ENCODE results near the gene TGFBR2.
A peak's percentile ranks its signal among the peaks of the same experiment; 100 is the strongest.

The TGFBR2 gene

DNA sequence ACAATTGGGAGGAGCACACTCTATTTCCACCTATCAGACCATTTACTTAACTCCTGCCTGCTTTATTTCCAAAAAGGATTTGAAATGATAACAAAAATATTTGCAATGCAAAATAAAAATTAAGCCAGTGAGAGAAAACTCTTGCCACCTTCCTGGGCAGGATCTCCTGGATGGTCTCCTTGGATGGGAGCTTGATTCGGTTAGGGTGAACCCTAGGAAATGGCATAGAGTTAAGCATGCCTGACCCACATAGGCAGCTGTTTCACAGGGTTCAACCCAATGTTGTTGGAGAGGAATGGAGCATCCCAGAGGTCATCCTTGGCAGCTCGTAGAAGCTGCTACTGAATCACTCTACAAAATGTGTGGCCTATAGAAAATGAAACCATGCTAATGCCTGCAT is 83.8 kb downstream of the TGFBR2 start:
- H3K9me3 ChIP-seq (ENCODE audit: severe bottlenecking) = no peaks in the 10 kb centered on the region
- no peak overlapping the region for H3K4me3 ChIP-seq (ENCODE audit: low read depth, low read length)
- TF ChIP-seq, protein P1, sequence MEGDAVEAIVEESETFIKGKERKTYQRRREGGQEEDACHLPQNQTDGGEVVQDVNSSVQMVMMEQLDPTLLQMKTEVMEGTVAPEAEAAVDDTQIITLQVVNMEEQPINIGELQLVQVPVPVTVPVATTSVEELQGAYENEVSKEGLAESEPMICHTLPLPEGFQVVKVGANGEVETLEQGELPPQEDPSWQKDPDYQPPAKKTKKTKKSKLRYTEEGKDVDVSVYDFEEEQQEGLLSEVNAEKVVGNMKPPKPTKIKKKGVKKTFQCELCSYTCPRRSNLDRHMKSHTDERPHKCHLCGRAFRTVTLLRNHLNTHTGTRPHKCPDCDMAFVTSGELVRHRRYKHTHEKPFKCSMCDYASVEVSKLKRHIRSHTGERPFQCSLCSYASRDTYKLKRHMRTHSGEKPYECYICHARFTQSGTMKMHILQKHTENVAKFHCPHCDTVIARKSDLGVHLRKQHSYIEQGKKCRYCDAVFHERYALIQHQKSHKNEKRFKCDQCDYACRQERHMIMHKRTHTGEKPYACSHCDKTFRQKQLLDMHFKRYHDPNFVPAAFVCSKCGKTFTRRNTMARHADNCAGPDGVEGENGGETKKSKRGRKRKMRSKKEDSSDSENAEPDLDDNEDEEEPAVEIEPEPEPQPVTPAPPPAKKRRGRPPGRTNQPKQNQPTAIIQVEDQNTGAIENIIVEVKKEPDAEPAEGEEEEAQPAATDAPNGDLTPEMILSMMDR (IDR thresholded peaks at IDR 0.05; ENCODE audit: low read depth, low read length) = no peak
- H3K27me3 ChIP-seq (ENCODE audit: insufficient read depth, low read depth, severe bottlenecking) = no peaks in the 10 kb centered on the region
- no peak for DNase-seq
- H3K27ac ChIP-seq = no peak overlapping the region
- H3K36me3 ChIP-seq = no peaks in the 10 kb centered on the region

DNA sequence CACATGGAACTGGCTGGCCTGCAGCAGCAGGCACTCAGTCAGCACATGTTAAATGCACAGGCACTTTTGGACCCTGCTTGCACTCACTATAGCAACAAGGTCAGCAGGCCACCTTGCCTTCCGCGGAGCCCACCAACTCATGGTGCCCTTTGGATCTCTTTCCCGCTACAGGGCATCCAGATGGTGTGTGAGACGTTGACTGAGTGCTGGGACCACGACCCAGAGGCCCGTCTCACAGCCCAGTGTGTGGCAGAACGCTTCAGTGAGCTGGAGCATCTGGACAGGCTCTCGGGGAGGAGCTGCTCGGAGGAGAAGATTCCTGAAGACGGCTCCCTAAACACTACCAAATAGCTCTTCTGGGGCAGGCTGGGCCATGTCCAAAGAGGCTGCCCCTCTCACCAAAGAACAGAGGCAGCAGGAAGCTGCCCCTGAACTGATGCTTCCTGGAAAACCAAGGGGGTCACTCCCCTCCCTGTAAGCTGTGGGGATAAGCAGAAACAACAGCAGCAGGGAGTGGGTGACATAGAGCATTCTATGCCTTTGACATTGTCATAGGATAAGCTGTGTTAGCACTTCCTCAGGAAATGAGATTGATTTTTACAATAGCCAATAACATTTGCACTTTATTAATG is 85.0 kb downstream of the TGFBR2 start:
- TF ChIP-seq, protein P1 (IDR thresholded peaks at IDR 0.05; ENCODE audit: low read depth, low read length) = no peak
- H3K4me3 ChIP-seq (ENCODE audit: low read depth, low read length) = no peak overlapping the region
- no peaks in the 10 kb centered on the region for H3K36me3 ChIP-seq
- DNase-seq = no peak
- H3K9me3 ChIP-seq (ENCODE audit: severe bottlenecking) = no peaks in the 10 kb centered on the region
- no peaks in the 10 kb centered on the region for H3K27me3 ChIP-seq (ENCODE audit: insufficient read depth, low read depth, severe bottlenecking)
- H3K27ac ChIP-seq = no peak overlapping the region

DNA sequence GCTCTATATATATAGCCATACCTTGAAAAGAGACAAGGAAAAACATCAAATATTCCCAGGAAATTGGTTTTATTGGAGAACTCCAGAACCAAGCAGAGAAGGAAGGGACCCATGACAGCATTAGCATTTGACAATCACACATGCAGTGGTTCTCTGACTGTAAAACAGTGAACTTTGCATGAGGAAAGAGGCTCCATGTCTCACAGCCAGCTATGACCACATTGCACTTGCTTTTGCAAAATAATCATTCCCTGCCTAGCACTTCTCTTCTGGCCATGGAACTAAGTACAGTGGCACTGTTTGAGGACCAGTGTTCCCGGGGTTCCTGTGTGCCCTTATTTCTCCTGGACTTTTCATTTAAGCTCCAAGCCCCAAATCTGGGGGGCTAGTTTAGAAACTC is 85.5 kb downstream of the TGFBR2 start:
- TF ChIP-seq, protein P1 (IDR thresholded peaks at IDR 0.05; ENCODE audit: low read depth, low read length) = no peak
- Histone ChIP-seq H3K27ac (no peak overlapping the region), H3K9me3 (ENCODE audit: severe bottlenecking) (no peaks in the 10 kb centered on the region), H3K36me3 (no peaks in the 10 kb centered on the region), H3K27me3 (ENCODE audit: insufficient read depth, low read depth, severe bottlenecking) (no peaks in the 10 kb centered on the region), H3K4me3 (ENCODE audit: low read depth, low read length) (no peak overlapping the region)
- DNase-seq = no peak

DNA sequence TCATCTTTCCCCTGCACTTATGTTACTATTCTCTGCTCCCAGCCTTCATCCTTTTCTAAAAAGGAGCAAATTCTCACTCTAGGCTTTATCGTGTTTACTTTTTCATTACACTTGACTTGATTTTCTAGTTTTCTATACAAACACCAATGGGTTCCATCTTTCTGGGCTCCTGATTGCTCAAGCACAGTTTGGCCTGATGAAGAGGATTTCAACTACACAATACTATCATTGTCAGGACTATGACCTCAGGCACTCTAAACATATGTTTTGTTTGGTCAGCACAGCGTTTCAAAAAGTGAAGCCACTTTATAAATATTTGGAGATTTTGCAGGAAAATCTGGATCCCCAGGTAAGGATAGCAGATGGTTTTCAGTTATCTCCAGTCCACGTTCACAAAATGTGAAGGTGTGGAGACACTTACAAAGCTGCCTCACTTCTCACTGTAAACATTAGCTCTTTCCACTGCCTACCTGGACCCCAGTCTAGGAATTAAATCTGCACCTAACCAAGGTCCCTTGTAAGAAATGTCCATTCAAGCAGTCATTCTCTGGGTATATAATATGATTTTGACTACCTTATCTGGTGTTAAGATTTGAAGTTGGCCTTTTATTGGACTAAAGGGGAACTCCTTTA is 86.2 kb downstream of the TGFBR2 start:
- DNase-seq = no peak
- Histone ChIP-seq H3K27me3 (ENCODE audit: insufficient read depth, low read depth, severe bottlenecking) (no peaks in the 10 kb centered on the region), H3K36me3 (no peaks in the 10 kb centered on the region), H3K9me3 (ENCODE audit: severe bottlenecking) (no peaks in the 10 kb centered on the region), H3K4me3 (ENCODE audit: low read depth, low read length) (no peak overlapping the region), H3K27ac (no peak overlapping the region)
- TF ChIP-seq, protein P1 (IDR thresholded peaks at IDR 0.05; ENCODE audit: low read depth, low read length) = no peak

DNA sequence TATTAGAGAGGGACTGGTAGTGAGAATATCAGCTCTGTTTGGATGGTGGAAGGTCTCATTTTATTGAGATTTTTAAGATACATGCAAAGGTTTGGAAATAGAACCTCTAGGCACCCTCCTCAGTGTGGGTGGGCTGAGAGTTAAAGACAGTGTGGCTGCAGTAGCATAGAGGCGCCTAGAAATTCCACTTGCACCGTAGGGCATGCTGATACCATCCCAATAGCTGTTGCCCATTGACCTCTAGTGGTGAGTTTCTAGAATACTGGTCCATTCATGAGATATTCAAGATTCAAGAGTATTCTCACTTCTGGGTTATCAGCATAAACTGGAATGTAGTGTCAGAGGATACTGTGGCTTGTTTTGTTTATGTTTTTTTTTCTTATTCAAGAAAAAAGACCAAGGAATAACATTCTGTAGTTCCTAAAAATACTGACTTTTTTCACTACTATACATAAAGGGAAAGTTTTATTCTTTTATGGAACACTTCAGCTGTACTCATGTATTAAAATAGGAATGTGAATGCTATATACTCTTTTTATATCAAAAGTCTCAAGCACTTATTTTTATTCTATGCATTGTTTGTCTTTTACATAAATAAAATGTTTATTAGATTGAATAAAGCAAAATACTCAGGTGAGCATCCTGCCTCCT is 87.2 kb downstream of the TGFBR2 start:
- TF ChIP-seq, protein P1 (IDR thresholded peaks at IDR 0.05; ENCODE audit: low read depth, low read length) = peak; percentile 71
- Histone ChIP-seq H3K27me3 (ENCODE audit: insufficient read depth, low read depth, severe bottlenecking) (no peaks in the 10 kb centered on the region), H3K27ac (no peak overlapping the region), H3K4me3 (ENCODE audit: low read depth, low read length) (no peak overlapping the region), H3K36me3 (no peaks in the 10 kb centered on the region), H3K9me3 (ENCODE audit: severe bottlenecking) (no peaks in the 10 kb centered on the region)
- DNase-seq = peak; percentile 44

Data from WERI-Rb-1 (cell line).